Measurements from ENCODE around the gene UQCRQ. TPM values are rescaled to one million over a fixed set of nuclear protein-coding genes. Genes with fewer than 3 reads are reported as not detected.

The UQCRQ gene
- total and polyA plus RNA-seq, 2 of the 13 experiments (the other 11 are each of a cell fraction or from before 2014, with no cell fraction given) = 257 to 575 TPM

DNA sequence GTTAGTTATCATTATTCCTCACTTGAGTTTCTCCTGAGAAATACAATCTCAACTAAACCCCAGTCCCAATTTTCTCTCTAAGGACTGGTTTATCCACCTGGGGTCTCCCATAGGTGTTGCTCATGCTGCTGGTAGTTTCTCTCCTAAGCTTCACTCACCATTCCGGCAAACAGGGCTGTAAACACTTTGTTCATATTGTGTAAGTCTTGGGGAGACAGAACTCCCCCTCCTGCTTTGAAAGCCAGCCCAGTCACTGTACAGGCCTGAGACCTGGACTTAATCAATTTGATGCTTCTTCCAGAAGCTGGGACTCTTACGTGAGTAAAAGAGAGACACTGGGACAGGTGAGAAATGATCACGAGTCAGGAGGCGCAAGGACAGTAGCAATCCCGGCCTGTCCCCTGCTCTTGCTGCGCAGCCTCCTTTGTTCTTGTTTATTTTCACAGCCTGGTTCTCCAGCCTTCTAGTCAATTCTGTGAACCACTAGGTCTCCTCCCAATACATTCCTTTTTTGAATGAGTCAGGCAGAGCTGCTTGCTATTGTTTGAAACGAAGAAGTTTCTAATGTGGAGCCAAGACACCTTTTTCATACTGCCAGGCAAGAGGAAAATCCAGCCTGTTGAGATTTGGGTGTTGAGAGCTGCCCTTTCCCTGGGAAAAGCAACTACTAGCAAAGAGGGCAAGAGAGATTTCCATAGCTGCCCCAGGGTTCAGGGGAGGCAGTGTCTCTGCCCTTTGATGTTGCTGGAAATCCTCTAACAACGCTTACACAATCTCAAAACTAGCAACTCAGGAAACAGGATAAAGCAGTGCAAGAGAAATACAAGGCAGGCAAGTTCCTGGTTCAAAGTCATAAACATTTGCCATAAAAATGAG is 26.8 kb upstream of the UQCRQ start (continued):
- TF ChIP-seq ZNF556 (CRISPR knock-in tag; IDR thresholded peaks at IDR 0.05; ENCODE audit: borderline replicate concordance) = 0 out of 2 replicates have a peak, but pooled peaks have one; percentile 68
- TF ChIP-seq HNF4A (CRISPR knock-in tag; IDR thresholded peaks at IDR 0.05) = peak; percentile 84
- peak; percentile 71 for TF ChIP-seq ZNF501 (CRISPR knock-in tag; IDR thresholded peaks at IDR 0.05)
- TF ChIP-seq FOXP1 (IDR thresholded peaks at IDR 0.05) = no peak
- TF ChIP-seq FOXP1 (CRISPR knock-in tag; IDR thresholded peaks at IDR 0.05) = peak; percentile 53
- 0 out of 2 replicates have a peak, but pooled peaks have one; percentile 45 for TF ChIP-seq KDM1A (CRISPR knock-in tag; IDR thresholded peaks at IDR 0.05)
- TF ChIP-seq GTF2F1 (IDR thresholded peaks at IDR 0.05; ENCODE audit: low read length) = no peak
- TF ChIP-seq RBFOX2 (IDR thresholded peaks at IDR 0.05; ENCODE audit: low read depth, low read length) = peak; percentile 44; the same call in 1 of the 2 replicates
- TF ChIP-seq, protein P1, sequence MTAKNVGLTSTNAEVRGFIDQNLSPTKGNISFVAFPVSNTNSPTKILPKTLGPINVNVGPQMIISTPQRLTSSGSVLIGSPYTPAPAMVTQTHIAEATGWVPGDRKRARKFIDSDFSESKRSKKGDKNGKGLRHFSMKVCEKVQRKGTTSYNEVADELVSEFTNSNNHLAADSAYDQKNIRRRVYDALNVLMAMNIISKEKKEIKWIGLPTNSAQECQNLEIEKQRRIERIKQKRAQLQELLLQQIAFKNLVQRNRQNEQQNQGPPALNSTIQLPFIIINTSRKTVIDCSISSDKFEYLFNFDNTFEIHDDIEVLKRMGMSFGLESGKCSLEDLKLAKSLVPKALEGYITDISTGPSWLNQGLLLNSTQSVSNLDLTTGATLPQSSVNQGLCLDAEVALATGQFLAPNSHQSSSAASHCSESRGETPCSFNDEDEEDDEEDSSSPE (CRISPR knock-in tag; IDR thresholded peaks at IDR 0.05) = peak; percentile 13; the same call in 1 of the 2 replicates
- TF ChIP-seq HIVEP1 (CRISPR knock-in tag; IDR thresholded peaks at IDR 0.05) = no peak
- TF ChIP-seq, protein P2, sequence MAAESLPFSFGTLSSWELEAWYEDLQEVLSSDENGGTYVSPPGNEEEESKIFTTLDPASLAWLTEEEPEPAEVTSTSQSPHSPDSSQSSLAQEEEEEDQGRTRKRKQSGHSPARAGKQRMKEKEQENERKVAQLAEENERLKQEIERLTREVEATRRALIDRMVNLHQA (CRISPR knock-in tag; IDR thresholded peaks at IDR 0.05) = no peak
- TF ChIP-seq, protein P3, sequence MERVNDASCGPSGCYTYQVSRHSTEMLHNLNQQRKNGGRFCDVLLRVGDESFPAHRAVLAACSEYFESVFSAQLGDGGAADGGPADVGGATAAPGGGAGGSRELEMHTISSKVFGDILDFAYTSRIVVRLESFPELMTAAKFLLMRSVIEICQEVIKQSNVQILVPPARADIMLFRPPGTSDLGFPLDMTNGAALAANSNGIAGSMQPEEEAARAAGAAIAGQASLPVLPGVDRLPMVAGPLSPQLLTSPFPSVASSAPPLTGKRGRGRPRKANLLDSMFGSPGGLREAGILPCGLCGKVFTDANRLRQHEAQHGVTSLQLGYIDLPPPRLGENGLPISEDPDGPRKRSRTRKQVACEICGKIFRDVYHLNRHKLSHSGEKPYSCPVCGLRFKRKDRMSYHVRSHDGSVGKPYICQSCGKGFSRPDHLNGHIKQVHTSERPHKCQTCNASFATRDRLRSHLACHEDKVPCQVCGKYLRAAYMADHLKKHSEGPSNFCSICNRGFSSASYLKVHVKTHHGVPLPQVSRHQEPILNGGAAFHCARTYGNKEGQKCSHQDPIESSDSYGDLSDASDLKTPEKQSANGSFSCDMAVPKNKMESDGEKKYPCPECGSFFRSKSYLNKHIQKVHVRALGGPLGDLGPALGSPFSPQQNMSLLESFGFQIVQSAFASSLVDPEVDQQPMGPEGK (CRISPR knock-in tag; IDR thresholded peaks at IDR 0.05) = peak; percentile 57
- TF ChIP-seq, protein P4, sequence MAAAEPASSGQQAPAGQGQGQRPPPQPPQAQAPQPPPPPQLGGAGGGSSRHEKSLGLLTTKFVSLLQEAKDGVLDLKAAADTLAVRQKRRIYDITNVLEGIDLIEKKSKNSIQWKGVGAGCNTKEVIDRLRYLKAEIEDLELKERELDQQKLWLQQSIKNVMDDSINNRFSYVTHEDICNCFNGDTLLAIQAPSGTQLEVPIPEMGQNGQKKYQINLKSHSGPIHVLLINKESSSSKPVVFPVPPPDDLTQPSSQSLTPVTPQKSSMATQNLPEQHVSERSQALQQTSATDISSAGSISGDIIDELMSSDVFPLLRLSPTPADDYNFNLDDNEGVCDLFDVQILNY (CRISPR knock-in tag; conservative IDR thresholded peaks at IDR 0.05) = no peak
- TF ChIP-seq SAP130 (CRISPR knock-in tag; IDR thresholded peaks at IDR 0.05; ENCODE audit: low read depth) = peak; percentile 74
- TF ChIP-seq ZFP36L1 (CRISPR knock-in tag; IDR thresholded peaks at IDR 0.05) = 0 out of 2 replicates have a peak, but pooled peaks have one; percentile 35
- TF ChIP-seq ZKSCAN1 (IDR thresholded peaks at IDR 0.05; ENCODE audit: low read length) = 0 out of 2 replicates have a peak, but pooled peaks have one; percentile 23
- TF ChIP-seq, protein P5, sequence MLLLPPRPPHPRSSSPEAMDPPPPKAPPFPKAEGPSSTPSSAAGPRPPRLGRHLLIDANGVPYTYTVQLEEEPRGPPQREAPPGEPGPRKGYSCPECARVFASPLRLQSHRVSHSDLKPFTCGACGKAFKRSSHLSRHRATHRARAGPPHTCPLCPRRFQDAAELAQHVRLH (CRISPR knock-in tag; IDR thresholded peaks at IDR 0.05; ENCODE audit: borderline replicate concordance, low read depth) = peak; percentile 47; the same call in 1 of the 2 replicates
- peak; percentile 85 for TF ChIP-seq NCOA2 (CRISPR knock-in tag; IDR thresholded peaks at IDR 0.05)
- TF ChIP-seq, protein P6, sequence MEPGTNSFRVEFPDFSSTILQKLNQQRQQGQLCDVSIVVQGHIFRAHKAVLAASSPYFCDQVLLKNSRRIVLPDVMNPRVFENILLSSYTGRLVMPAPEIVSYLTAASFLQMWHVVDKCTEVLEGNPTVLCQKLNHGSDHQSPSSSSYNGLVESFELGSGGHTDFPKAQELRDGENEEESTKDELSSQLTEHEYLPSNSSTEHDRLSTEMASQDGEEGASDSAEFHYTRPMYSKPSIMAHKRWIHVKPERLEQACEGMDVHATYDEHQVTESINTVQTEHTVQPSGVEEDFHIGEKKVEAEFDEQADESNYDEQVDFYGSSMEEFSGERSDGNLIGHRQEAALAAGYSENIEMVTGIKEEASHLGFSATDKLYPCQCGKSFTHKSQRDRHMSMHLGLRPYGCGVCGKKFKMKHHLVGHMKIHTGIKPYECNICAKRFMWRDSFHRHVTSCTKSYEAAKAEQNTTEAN (CRISPR knock-in tag; conservative IDR thresholded peaks at IDR 0.05) = 0 out of 2 replicates have a peak, but pooled peaks have one; percentile 20
- 0 out of 2 replicates have a peak, but pooled peaks have one; percentile 40 for TF ChIP-seq ZNF317 (CRISPR knock-in tag; IDR thresholded peaks at IDR 0.05)
- TF ChIP-seq MBD4 (IDR thresholded peaks at IDR 0.05; ENCODE audit: borderline replicate concordance, low read length) = peak; percentile 20; the same call in 1 of the 2 replicates
- TF ChIP-seq, protein P7, sequence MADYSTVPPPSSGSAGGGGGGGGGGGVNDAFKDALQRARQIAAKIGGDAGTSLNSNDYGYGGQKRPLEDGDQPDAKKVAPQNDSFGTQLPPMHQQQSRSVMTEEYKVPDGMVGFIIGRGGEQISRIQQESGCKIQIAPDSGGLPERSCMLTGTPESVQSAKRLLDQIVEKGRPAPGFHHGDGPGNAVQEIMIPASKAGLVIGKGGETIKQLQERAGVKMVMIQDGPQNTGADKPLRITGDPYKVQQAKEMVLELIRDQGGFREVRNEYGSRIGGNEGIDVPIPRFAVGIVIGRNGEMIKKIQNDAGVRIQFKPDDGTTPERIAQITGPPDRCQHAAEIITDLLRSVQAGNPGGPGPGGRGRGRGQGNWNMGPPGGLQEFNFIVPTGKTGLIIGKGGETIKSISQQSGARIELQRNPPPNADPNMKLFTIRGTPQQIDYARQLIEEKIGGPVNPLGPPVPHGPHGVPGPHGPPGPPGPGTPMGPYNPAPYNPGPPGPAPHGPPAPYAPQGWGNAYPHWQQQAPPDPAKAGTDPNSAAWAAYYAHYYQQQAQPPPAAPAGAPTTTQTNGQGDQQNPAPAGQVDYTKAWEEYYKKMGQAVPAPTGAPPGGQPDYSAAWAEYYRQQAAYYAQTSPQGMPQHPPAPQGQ (CRISPR knock-in tag; IDR thresholded peaks at IDR 0.05; ENCODE audit: borderline replicate concordance) = no peak
